ENCODE results near the gene NPTN. TPM values are rescaled to one million over a fixed set of nuclear protein-coding genes. Genes with fewer than 3 reads are reported as not detected.

NPTN gene
- total RNA-seq, 1 donor, result 146 TPM

- no peak overlapping the region for H3K4me3 ChIP-seq (ENCODE audit: low read depth, low read length)
- no peak for DNase-seq (ENCODE audit: low read depth)
- TF ChIP-seq, protein P1, sequence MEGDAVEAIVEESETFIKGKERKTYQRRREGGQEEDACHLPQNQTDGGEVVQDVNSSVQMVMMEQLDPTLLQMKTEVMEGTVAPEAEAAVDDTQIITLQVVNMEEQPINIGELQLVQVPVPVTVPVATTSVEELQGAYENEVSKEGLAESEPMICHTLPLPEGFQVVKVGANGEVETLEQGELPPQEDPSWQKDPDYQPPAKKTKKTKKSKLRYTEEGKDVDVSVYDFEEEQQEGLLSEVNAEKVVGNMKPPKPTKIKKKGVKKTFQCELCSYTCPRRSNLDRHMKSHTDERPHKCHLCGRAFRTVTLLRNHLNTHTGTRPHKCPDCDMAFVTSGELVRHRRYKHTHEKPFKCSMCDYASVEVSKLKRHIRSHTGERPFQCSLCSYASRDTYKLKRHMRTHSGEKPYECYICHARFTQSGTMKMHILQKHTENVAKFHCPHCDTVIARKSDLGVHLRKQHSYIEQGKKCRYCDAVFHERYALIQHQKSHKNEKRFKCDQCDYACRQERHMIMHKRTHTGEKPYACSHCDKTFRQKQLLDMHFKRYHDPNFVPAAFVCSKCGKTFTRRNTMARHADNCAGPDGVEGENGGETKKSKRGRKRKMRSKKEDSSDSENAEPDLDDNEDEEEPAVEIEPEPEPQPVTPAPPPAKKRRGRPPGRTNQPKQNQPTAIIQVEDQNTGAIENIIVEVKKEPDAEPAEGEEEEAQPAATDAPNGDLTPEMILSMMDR (IDR thresholded peaks at IDR 0.05; ENCODE audit: insufficient read depth, low read depth, low read length), result no peak
These were observed 91.7 kb downstream of the NPTN start for GRCh38 chr15:73541479-73541878.

GRCh38 chr15:73540161-73540560, 93.0 kb downstream of the NPTN start:
- TF ChIP-seq, protein P1 (IDR thresholded peaks at IDR 0.05; ENCODE audit: insufficient read depth, low read depth, low read length), result no peak
- DNase-seq (ENCODE audit: low read depth), result peak; percentile 6
- no peak overlapping the region for H3K4me3 ChIP-seq (ENCODE audit: low read depth, low read length)

DNA sequence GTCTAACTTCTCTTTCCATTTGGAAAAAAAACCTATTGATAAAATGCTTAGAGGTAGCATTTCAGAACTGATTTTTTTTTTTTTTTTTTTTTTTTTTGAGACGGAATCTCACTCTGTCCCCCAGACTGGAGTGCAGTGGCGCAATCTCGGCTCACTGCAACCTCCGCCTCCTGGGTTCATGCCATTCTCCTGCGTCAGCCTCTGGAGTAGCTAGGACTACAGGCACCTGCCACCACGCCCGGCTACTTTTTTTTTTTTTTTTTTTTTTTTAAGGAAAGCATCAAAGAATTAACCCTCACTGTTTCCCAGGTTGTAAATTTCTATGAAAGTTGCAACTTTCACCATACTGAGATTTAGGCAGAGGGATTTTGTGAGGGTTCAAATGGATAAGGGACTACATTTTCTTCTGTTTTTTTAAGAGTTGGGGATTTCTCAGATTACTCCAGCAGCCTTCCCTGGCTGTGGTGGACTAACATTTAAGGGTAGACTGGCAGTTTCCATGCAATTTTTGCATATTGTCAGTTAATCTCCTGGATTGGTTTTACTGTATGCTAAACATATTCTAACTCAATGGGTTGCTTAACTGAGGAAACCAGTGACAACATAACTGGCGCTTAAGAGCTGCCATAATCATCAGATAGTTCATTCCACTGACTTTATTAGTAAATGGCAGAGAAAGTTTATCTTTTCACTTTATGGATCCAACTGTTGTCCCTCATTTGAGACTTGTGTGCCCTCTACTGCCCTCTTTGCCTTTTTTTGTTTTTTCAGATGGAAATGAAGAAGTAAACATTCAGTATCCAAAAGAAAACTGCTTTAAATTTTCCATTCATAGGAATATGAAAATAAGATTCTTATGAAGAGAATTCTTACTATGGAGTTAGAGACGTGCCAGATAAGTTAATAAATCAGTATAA, 93.7 kb downstream of the NPTN start:
- TF ChIP-seq, protein P1 (IDR thresholded peaks at IDR 0.05; ENCODE audit: insufficient read depth, low read depth, low read length), result no peak
- DNase-seq (ENCODE audit: low read depth), result peak; percentile 7
- H3K4me3 ChIP-seq (ENCODE audit: low read depth, low read length), result no peak overlapping the region

GRCh38 chr15:73538563-73539211, 94.5 kb downstream of the NPTN start:
- DNase-seq (ENCODE audit: low read depth), result no peak
- no peak overlapping the region for H3K4me3 ChIP-seq (ENCODE audit: low read depth, low read length)
- TF ChIP-seq, protein P1 (IDR thresholded peaks at IDR 0.05; ENCODE audit: insufficient read depth, low read depth, low read length), result no peak

GRCh38 chr15:73538123-73538522, 95.1 kb downstream of the NPTN start:
- H3K4me3 ChIP-seq (ENCODE audit: low read depth, low read length), result no peak overlapping the region
- no peak for DNase-seq (ENCODE audit: low read depth)
- TF ChIP-seq, protein P1 (IDR thresholded peaks at IDR 0.05; ENCODE audit: insufficient read depth, low read depth, low read length), result no peak

DNA sequence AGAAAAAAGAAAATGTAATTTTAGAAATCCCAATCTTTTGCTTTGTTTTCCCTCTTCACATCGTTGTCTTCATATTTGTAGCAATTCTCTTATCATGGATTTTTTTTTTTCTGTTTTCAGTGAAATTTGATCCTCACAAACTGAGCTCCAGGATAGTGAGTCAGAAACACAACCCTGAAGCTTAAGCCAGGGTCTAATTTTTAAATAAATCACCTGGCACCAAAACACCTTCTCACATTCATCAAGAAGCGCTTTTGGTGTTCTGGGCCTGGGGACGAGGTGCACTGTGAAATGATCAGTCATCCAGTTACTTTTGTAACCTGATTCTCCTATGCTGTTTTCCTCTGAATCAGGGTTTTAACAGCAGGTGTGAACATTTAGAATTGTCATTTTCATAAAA, 102.5 kb downstream of the NPTN start:
- TF ChIP-seq, protein P1 (IDR thresholded peaks at IDR 0.05; ENCODE audit: insufficient read depth, low read depth, low read length), result no peak
- no peak overlapping the region for H3K4me3 ChIP-seq (ENCODE audit: low read depth, low read length)
- DNase-seq (ENCODE audit: low read depth), result no peak
